ENCODE measurements around the gene CD274. TPM values are rescaled to one million over a fixed set of nuclear protein-coding genes. Genes with fewer than 3 reads are reported as not detected.

Gene CD274
- total RNA-seq, 2 donors from 2014 or later: 1.00 TPM; not detected in 1

DNA sequence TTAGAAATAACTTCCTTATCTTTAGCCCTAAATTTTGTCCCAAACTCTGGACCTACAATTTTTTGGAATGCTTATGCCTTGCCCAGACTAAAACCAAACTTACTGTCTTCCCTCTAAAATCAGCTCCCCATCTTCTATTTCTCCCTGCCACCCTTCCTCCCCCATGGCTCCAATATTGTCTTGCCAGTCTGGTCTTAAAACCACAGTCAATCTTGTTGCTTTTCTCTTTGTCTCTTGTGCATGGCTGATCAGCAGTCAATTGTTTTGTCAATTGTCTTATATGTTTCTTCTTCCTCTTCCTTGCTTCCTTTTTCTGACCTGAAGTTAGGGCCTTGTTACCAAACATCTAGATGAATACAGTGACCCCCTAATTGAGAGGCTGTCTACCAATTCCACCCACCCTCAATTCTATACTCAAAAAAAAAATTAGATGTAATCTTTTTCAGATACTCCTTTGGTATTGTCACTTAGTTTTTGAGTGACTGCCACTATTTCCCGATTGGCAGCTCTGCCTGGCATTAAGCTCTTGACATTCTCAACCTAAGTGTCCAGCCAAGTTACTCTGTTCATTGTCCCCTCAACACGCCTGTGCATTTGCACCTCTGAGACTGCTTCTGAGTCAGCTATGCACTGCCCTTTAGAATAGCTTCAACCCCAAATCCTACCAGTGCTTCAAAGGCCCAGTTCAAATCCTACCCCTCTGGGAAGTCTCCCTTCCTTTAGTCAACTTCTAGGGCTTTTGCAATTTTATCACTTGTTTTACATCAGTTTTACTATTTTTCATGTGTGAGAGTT lies 62.5 kb downstream of the CD274 start:
- Histone ChIP-seq H3K27ac (ENCODE audit: low read depth, low read length) (no peak overlapping the region), H3K4me1 (ENCODE audit: control insufficient read depth, insufficient read depth, low read length) (no peaks in the 10 kb centered on the region), H3K9me3 (ENCODE audit: control insufficient read depth, low read length) (no peaks in the 10 kb centered on the region), H3K9ac (ENCODE audit: extremely low read depth, low read length, poor library complexity, severe bottlenecking) (no peak overlapping the region), H3K36me3 (ENCODE audit: control insufficient read depth, insufficient read depth, low read length) (no peaks in the 10 kb centered on the region), H3K27me3 (ENCODE audit: control insufficient read depth, insufficient read depth, low read length, poor library complexity, severe bottlenecking) (no peaks in the 10 kb centered on the region), H3K4me3 (ENCODE audit: low read length) (no peak overlapping the region)
- no peak for TF ChIP-seq CTCF (conservative IDR thresholded peaks at IDR 0.05)
- H3K4me1 Mint-ChIP-seq: peaks cover 5% of the 10 kb centered on the region
- 91 to 100% methylated on average over 2 of the region's 2 CpGs for WGBS, 2 experiments (ENCODE audit: insufficient coverage in 1 of 2, insufficient read length in 1 of 2)
- H3K36me3 Mint-ChIP-seq (ENCODE audit: low read depth): no peaks in the 10 kb centered on the region
- no peak overlapping the region for H3K4me3 Mint-ChIP-seq
- no peak overlapping the region for H3K27ac Mint-ChIP-seq
- H3K9me3 Mint-ChIP-seq: no peaks in the 10 kb centered on the region
- no peaks in the 10 kb centered on the region for H3K27me3 Mint-ChIP-seq (ENCODE audit: insufficient read depth)
- DNase-seq: no peak

DNA sequence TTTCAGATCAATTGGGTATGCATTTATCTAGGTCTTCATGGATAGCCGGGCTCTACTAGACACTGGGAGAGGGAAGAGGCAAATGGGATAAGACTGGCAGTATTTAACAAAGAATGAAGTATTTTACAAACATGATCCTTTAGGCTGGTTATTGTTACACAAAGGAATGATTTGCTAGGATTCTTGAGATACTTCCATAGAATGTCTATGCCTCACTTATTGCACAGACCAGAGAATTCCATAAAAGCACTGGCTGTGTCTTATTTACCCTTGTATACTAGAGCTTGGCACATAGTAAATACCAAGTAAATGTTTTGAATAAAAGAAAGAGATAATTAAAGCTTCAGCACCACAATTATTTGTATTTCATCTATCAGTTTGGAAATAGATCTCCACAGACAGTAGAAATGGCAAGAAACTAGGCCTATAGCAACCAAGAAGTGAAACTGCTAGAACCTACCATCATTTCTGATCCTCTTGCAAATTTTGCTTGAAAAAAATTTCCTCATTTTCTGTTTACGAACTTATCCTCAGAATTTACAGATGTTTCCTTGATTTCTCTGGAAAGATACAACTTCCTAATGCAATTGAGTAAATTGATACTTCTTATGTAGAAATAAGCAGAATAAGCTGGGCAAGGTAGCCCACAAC lies 63.7 kb downstream of the CD274 start:
- Histone ChIP-seq H3K4me1 (ENCODE audit: control insufficient read depth, insufficient read depth, low read length) (no peaks in the 10 kb centered on the region), H3K9ac (ENCODE audit: extremely low read depth, low read length, poor library complexity, severe bottlenecking) (no peak overlapping the region), H3K4me3 (ENCODE audit: low read length) (no peak overlapping the region), H3K27ac (ENCODE audit: low read depth, low read length) (no peak overlapping the region), H3K27me3 (ENCODE audit: control insufficient read depth, insufficient read depth, low read length, poor library complexity, severe bottlenecking) (no peaks in the 10 kb centered on the region), H3K9me3 (ENCODE audit: control insufficient read depth, low read length) (no peaks in the 10 kb centered on the region), H3K36me3 (ENCODE audit: control insufficient read depth, insufficient read depth, low read length) (no peaks in the 10 kb centered on the region)
- no peak for DNase-seq
- TF ChIP-seq CTCF (conservative IDR thresholded peaks at IDR 0.05): no peak
- no peak overlapping the region for H3K4me3 Mint-ChIP-seq
- H3K36me3 Mint-ChIP-seq (ENCODE audit: low read depth): no peaks in the 10 kb centered on the region
- H3K9me3 Mint-ChIP-seq: no peaks in the 10 kb centered on the region
- 84 to 100% methylated on average over 1 to 2 of the region's 2 CpGs for WGBS, 2 experiments (ENCODE audit: insufficient coverage in 1 of 2, insufficient read length in 1 of 2)
- peaks cover 5% of the 10 kb centered on the region for H3K4me1 Mint-ChIP-seq
- no peaks in the 10 kb centered on the region for H3K27me3 Mint-ChIP-seq (ENCODE audit: insufficient read depth)
- no peak overlapping the region for H3K27ac Mint-ChIP-seq

DNA sequence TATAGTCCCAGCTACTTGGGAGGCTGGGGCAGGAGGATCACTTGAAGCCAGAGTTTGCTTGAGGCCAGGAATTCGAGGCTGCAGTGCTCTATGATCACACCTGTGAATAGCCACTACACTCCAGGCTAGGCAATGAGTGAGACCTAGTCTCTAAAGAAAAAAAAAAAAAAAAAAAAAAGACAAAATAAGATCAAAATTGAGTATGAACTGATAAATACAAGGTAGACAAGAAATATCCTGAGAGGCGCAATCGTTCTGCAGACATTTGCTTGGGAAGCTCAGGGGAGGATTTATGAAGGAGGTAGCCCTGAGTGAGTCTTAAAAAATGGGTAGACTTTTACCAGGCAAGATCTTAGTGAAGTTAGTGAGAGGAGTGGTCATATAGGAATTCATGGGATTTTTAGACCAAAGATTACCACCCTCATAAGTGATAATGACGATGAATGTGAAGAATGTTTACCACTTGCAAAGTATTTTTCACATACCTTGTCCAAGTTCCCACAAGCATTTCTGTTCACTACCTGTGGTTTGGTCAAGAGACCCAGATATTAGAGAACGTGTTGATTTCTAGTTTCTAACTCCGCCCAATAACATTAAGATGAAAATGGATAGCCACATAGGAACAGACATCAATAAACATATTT lies 64.4 kb downstream of the CD274 start:
- Mint-ChIP-seq H3K27me3 (ENCODE audit: insufficient read depth) (no peaks in the 10 kb centered on the region), H3K36me3 (ENCODE audit: low read depth) (no peaks in the 10 kb centered on the region), H3K27ac (no peak overlapping the region), H3K4me1 (peaks cover 5% of the 10 kb centered on the region), H3K9me3 (no peaks in the 10 kb centered on the region), H3K4me3 (no peak overlapping the region)
- DNase-seq: no peak
- Histone ChIP-seq H3K4me1 (ENCODE audit: control insufficient read depth, insufficient read depth, low read length) (no peaks in the 10 kb centered on the region), H3K9me3 (ENCODE audit: control insufficient read depth, low read length) (no peaks in the 10 kb centered on the region), H3K27ac (ENCODE audit: low read depth, low read length) (no peak overlapping the region), H3K9ac (ENCODE audit: extremely low read depth, low read length, poor library complexity, severe bottlenecking) (no peak overlapping the region), H3K4me3 (ENCODE audit: low read length) (no peak overlapping the region), H3K27me3 (ENCODE audit: control insufficient read depth, insufficient read depth, low read length, poor library complexity, severe bottlenecking) (no peaks in the 10 kb centered on the region), H3K36me3 (ENCODE audit: control insufficient read depth, insufficient read depth, low read length) (no peaks in the 10 kb centered on the region)
- 92% methylated on average over 6 of the region's 6 CpGs; no CpG with 5 or more reads in 1 of the 2 experiments for WGBS, 2 experiments (ENCODE audit: insufficient coverage in 1 of 2, insufficient read length in 1 of 2)
- no peak for TF ChIP-seq CTCF (conservative IDR thresholded peaks at IDR 0.05)

Measured in endodermal cell (in vitro differentiated cells).